ENCODE data around the gene ZNF664. TPM values are rescaled to one million over a fixed set of nuclear protein-coding genes. Genes with fewer than 3 reads are reported as not detected.
A peak's percentile ranks its signal among the peaks of the same experiment; 100 is the strongest.

ZNF664 gene
- total and polyA plus RNA-seq, 9 of the 15 experiments (the other 6 are each of a cell fraction or from before 2014, with no cell fraction given) = 3.3 to 101 (median 63.6) TPM

DNA sequence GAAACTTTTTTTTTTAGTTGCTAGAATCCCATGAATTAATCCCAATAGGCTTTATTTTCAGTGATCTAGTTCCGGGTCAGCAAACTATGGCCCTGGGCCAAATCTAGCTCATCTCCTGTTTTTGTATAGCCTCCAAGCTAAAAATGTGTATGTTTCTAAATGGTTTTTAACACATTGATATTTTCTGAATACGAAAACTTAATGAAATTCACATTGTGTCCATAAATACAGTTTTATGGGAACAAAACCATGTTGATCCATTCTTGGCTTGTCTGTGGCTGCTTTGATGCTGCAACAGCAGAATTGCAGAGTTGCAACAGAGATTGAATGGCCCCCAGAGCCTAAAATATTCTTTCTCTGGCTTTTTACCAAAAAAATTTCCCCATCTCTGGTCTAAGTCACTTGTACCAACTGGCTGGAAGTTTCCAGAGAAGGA, 47.5 kb downstream of the ZNF664 start (continued):
- TF ChIP-seq, protein P1, sequence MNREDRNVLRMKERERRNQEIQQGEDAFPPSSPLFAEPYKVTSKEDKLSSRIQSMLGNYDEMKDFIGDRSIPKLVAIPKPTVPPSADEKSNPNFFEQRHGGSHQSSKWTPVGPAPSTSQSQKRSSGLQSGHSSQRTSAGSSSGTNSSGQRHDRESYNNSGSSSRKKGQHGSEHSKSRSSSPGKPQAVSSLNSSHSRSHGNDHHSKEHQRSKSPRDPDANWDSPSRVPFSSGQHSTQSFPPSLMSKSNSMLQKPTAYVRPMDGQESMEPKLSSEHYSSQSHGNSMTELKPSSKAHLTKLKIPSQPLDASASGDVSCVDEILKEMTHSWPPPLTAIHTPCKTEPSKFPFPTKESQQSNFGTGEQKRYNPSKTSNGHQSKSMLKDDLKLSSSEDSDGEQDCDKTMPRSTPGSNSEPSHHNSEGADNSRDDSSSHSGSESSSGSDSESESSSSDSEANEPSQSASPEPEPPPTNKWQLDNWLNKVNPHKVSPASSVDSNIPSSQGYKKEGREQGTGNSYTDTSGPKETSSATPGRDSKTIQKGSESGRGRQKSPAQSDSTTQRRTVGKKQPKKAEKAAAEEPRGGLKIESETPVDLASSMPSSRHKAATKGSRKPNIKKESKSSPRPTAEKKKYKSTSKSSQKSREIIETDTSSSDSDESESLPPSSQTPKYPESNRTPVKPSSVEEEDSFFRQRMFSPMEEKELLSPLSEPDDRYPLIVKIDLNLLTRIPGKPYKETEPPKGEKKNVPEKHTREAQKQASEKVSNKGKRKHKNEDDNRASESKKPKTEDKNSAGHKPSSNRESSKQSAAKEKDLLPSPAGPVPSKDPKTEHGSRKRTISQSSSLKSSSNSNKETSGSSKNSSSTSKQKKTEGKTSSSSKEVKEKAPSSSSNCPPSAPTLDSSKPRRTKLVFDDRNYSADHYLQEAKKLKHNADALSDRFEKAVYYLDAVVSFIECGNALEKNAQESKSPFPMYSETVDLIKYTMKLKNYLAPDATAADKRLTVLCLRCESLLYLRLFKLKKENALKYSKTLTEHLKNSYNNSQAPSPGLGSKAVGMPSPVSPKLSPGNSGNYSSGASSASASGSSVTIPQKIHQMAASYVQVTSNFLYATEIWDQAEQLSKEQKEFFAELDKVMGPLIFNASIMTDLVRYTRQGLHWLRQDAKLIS (CRISPR knock-in tag; IDR thresholded peaks at IDR 0.05) = no peak
- TF ChIP-seq MAFF (IDR thresholded peaks at IDR 0.05; ENCODE audit: low read length) = no peak

- peak; percentile 53; the same call in 2 of the 3 replicates for ATAC-seq
- no peak overlapping the region for H2AFZ ChIP-seq (ENCODE audit: low read depth, low read length)
- TF ChIP-seq DPF2 (IDR thresholded peaks at IDR 0.05) = no peak
- TF ChIP-seq, protein P2, sequence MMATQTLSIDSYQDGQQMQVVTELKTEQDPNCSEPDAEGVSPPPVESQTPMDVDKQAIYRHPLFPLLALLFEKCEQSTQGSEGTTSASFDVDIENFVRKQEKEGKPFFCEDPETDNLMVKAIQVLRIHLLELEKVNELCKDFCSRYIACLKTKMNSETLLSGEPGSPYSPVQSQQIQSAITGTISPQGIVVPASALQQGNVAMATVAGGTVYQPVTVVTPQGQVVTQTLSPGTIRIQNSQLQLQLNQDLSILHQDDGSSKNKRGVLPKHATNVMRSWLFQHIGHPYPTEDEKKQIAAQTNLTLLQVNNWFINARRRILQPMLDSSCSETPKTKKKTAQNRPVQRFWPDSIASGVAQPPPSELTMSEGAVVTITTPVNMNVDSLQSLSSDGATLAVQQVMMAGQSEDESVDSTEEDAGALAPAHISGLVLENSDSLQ (IDR thresholded peaks at IDR 0.05) = no peak
- TF ChIP-seq ZNF561 (CRISPR knock-in tag; conservative IDR thresholded peaks at IDR 0.05) = no peak
- no peak for TF ChIP-seq ZNF639 (CRISPR knock-in tag; conservative IDR thresholded peaks at IDR 0.05 in 1 of 2, IDR thresholded peaks at IDR 0.05 in 1 of 2)
- TF ChIP-seq CTBP1 (IDR thresholded peaks at IDR 0.05; ENCODE audit: borderline replicate concordance) = no peak
- TF ChIP-seq ZNF280B (CRISPR knock-in tag; IDR thresholded peaks at IDR 0.05) = no peak
- no peak for TF ChIP-seq CSDE1 (IDR thresholded peaks at IDR 0.05)
- TF ChIP-seq ZEB2 (IDR thresholded peaks at IDR 0.05) = no peak
- TF ChIP-seq ZNF780A (CRISPR knock-in tag; IDR thresholded peaks at IDR 0.05) = no peak
- no peak for TF ChIP-seq ZNF79 (CRISPR knock-in tag; IDR thresholded peaks at IDR 0.05; ENCODE audit: low read depth)
Measured at GRCh38 chr12:124021007-124021406, 48.0 kb downstream of the ZNF664 start.

More at GRCh38 chr12:124021007-124021406, 48.0 kb downstream of the ZNF664 start:
- Histone ChIP-seq H3K9me1 (ENCODE audit: control insufficient read depth, insufficient read depth, low read length) (no peaks in the 10 kb centered on the region), H3K27me3 (ENCODE audit: control insufficient read depth in 2 of 2, insufficient read depth in 2 of 2, low read length in 2 of 2) (0 out of 5 replicates have a peak, but pooled peaks cover 0 to 4% of the 10 kb centered on the region in 2 experiments), H3K9me3 (replicated peaks; ENCODE audit: control insufficient read depth, insufficient read depth, low read depth, low read length) (no peaks in the 10 kb centered on the region), H3K4me2 (ENCODE audit: insufficient read depth, low read length) (no peak overlapping the region), H3K4me1 (replicated peaks in 1 of 2; ENCODE audit: control insufficient read depth in 2 of 2, insufficient read depth in 2 of 2, low read length in 2 of 2) (peaks cover 0 to 6% of the 10 kb centered on the region in 2 experiments; a peak in 1 of 5 replicates), H3K4me3 (no peak overlapping the region), H4K20me1 (replicated peaks; ENCODE audit: control insufficient read depth, insufficient read depth, low read length) (no peaks in the 10 kb centered on the region), H3K36me3 (ENCODE audit: control insufficient read depth, insufficient read depth, low read length) (no peaks in the 10 kb centered on the region), H3K27ac (ENCODE audit: extremely low read depth, low read depth, low read length) (no peak overlapping the region), H3K9ac (ENCODE audit: insufficient read depth in 1 of 2, low read depth in 2 of 2, low read length in 2 of 2) (no peak overlapping the region), H3K79me2 (ENCODE audit: control insufficient read depth, insufficient read depth, low read length) (no peaks in the 10 kb centered on the region)
- WGBS (ENCODE audit: insufficient coverage, low coverage, missing lambda C conversion rate) = 17% methylated on average over 3 of the region's 3 CpGs
- in situ Hi-C loops (cut with MboI) (no loop called here), intact Hi-C loops (cut with micrococcal nuclease) (no loop called here)
- DNase-seq (ENCODE audit: extremely low read depth in 1 of 4, low spot score in 3 of 4) (no peak), FAIRE-seq (no peak)
- POLR2A ChIA-PET = interaction anchor here (0.8 kb wide), 1 partner anchor 112 kb away, joined by 5 read pairs; no protein-coding TSS in a partner anchor
- CTCF ChIA-PET (ENCODE audit: low intra/inter-chr PET ratio) = no interaction called here
- BruUV-seq (replicated peaks) = no TSS peak
